ENCODE results near the gene TMEM97. TPM values are rescaled to one million over a fixed set of nuclear protein-coding genes. Genes with fewer than 3 reads are reported as not detected.

The TMEM97 gene
- polyA plus RNA-seq, 3 donors: 50.0 to 63.4 (median 50.0) TPM

DNA sequence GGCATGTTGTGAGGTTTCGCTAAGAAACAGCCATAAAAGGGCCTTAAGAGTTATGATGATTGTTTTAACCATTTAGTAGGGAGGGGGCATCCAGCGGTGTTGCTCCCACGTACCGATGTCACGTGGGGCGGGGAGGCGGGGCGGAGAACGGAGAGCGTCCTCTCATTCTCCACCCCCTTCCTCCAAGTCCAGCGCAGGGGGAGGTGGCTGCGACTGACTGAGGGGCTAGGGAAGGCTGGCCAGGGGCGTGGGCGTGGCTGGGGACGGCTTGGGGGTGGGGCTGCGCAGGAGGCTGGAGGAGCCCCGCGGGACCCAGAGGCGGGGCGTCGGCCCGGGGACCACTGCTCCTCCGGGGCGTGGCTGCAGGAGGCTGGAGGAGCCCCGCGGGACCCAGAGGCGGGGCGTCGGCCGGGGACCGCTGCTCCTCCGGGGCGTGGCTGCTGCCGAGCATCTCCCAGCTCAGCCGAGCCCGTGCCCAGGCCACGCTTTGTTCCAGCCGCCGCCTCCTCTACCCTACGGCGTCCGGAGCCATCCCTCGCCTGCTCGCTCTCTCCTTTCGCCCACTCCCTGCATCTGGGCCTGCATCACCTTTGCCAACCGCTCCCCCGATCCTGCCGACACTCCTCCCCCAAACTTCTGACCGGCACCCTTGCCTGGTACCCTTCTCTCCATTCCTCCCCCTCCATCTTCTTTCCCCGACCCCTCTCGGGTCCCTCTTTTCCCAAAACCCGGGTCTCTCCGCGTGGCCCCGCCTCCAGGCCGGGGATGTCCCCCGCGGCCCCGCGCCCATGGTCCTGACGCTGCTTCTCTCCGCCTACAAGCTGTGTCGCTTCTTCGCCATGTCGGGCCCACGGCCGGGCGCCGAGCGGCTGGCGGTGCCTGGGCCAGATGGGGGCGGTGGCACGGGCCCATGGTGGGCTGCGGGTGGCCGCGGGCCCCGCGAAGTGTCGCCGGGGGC, 52.5 kb downstream of the TMEM97 start, which contains the start of gene SARM1:
Gene SARM1, plus strand, starts transcription at position 450 of the 958 bp plus-strand sequence. Its CDS starts 339 bp downstream, at position 789.
- peak in 10 of 11 donors; percentile 65 to 90 (median 86) for DNase-seq (ENCODE audit: extremely low read depth in 1 of 11, low read depth in 9 of 11, low spot score in 4 of 11)

DNA sequence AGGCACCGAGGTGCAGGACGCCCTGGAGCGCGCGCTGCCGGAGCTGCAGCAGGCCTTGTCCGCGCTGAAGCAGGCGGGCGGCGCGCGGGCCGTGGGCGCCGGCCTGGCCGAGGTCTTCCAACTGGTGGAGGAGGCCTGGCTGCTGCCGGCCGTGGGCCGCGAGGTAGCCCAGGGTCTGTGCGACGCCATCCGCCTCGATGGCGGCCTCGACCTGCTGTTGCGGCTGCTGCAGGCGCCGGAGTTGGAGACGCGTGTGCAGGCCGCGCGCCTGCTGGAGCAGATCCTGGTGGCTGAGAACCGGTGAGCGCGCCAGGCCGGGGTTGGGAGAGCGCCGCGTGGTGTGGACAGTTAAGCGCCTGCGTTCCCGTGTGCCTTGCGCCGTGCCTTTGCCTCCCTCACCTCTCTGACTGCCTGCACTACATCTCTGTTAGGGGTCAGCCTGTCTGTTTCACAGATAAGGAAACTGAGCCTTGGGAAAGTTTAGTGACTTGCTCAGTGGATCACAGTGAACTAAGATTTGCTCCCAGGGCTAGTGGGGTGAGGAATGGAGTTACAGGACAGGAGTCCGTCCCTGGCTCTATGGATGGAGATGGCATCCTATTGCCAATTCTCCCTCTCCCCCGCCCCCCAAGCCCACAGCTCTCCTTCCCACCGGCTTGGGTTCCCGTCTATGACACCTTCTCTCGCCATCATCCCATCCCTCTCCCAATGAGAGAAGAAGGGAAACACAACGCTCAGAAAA, 53.4 kb downstream of the TMEM97 start:
- peak in 1 of 11 donors; percentile 15 for DNase-seq (ENCODE audit: extremely low read depth in 1 of 11, low read depth in 9 of 11, low spot score in 4 of 11)

DNA sequence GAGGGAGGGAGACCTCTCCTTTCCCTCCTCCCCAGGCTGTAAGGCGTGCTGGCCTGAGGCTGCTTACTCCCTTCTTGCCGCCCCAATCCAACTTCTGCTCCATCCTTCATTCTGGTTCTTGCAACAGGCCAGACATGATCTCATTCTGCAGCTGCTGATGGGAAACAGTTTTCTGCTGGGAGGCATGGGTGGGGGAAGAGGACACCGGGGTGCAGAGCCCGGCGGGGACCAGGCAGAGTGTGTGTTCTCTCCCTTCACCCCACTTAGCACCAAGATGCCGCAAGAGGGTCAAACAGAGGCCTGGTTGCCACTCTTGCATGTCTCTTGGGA, 53.9 kb downstream of the TMEM97 start:
- DNase-seq (ENCODE audit: extremely low read depth in 1 of 11, low read depth in 9 of 11, low spot score in 4 of 11): no peak

Other genes with a start within 250 kb of the TMEM97 start
- gene IFT20, start 16.3 kb downstream of the TMEM97 start, polyA plus RNA-seq (ENCODE audit: insufficient read length in 3 of 3): 10 to 100 TPM; 52.8 to 60.9 (median 58.2) TPM
- 10 to 100 TPM; 42.2 to 44.6 (median 42.3) TPM for gene TNFAIP1, start 16.6 kb downstream of the TMEM97 start, polyA plus RNA-seq (ENCODE audit: insufficient read length in 3 of 3)
- 10 to 100 TPM; 87.4 to 92.1 (median 88.0) TPM for gene POLDIP2, start 38.3 kb downstream of the TMEM97 start, polyA plus RNA-seq (ENCODE audit: insufficient read length in 3 of 3)
- not detected for gene SEBOX, start 46.0 kb downstream of the TMEM97 start, polyA plus RNA-seq (ENCODE audit: insufficient read length in 3 of 3)
- gene VTN, start 51.1 kb downstream of the TMEM97 start, polyA plus RNA-seq (ENCODE audit: insufficient read length in 3 of 3): 10 to 100 TPM; 15.4 to 26.1 (median 19.4) TPM
- gene SARM1, start 52.5 kb downstream of the TMEM97 start, polyA plus RNA-seq (ENCODE audit: insufficient read length in 3 of 3): 10 to 100 TPM; 10.5 to 15.9 (median 15.4) TPM
- gene SLC46A1, start 87.0 kb downstream of the TMEM97 start, polyA plus RNA-seq (ENCODE audit: insufficient read length in 3 of 3): 10 to 100 TPM; 12.5 to 15.1 (median 13.5) TPM
- gene SLC13A2, start 154.4 kb downstream of the TMEM97 start, polyA plus RNA-seq (ENCODE audit: insufficient read length in 3 of 3): 10 to 100 TPM; 12.2 to 16.7 (median 13.3) TPM
- gene FOXN1, start 187.1 kb downstream of the TMEM97 start, polyA plus RNA-seq (ENCODE audit: insufficient read length in 3 of 3): under 1 TPM; 0.49 to 0.92 (median 0.68) TPM
- gene UNC119, start 233.4 kb downstream of the TMEM97 start, polyA plus RNA-seq (ENCODE audit: insufficient read length in 3 of 3): 10 to 100 TPM; 53.8 to 63.2 (median 59.6) TPM